Endometrium (tissue), 2 donors: Measurements from ENCODE around the gene IVNS1ABP.
"Not testable (repeated sequence)": the region's sequence is repeated elsewhere in the genome, so short reads cannot be mapped to it uniquely, and the experiment has no call there.

Experiments
- FAIRE-seq: peaks from 2 replicates; lab custom pipeline; 2012; peaks lifted over from hg19 to GRCh38; lab: Jason Lieb, UNC
- donor health status: control.
- donor health status: control.

The IVNS1ABP gene

GRCh38 chr1:185252404-185252803 is 64.6 kb downstream of the IVNS1ABP start:
- not testable (repeated sequence) for FAIRE-seq

DNA sequence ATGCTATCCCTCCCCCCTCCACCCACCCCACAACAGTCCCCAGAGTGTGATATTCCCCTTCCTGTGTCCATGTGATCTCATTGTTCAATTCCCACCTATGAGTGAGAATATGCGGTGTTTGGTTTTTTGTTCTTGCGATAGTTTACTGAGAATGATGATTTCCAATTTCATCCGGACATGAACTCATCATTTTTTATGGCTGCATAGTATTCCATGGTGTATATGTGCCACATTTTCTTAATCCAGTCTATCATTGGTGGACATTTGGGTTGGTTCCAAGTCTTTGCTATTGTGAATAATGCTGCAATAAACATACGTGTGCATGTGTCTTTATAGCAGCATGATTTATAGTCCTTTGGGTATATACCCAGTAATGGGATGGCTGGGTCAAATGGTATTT is 65.1 kb downstream of the IVNS1ABP start:
- not testable (repeated sequence) for FAIRE-seq

DNA sequence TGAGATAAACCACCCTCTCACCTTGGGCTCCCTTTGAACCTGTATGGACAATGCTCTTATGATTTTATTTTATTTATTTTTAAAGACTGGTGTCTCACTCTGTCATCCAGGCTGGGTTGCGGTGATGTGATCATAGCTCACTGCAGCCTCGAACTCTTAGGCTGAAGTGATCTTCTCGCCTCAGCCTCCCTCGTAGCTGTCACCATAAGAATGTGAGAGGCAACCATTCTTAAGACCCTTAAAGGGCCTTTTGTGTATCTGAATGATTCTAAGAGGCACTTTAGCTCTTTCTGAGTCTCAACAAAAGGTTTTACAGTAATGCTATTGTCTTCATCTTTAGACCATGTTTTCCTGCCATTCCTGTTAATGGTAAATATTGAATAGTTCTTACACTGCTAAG is 67.0 kb downstream of the IVNS1ABP start:
- no peak for FAIRE-seq

DNA sequence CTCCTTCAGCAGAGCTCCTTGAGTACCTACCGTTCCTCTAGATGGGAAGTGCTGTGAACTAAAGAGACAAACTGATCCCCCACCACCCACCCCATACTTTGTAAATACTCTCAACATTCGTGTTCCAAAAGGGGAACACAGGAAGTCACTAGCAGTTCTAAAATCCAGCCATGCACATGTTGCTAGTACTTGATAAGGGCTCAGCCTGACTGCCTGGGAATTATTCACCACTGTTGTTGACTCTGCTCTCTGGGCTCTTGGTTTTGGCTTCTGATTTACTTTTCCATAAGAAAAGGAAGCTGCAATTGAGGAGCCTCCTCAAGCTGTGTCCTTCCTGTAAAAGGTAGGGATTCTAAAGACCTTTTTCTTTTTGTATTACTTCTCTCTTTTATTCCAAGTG is 67.5 kb downstream of the IVNS1ABP start:
- no peak for FAIRE-seq
